Omental fat pad (tissue), 4 donors: ENCODE data around the gene TRPT1. TPM values are rescaled to one million over a fixed set of nuclear protein-coding genes. Genes with fewer than 3 reads are reported as not detected.

Source experiments
- ATAC-seq: fragments of 150-250 bp; one replicate; pipeline ENCODE4 v1.9.1; 2016; ENCODE audit warnings: mild to moderate bottlenecking, moderate library complexity; ENCODE audit not compliant: low FRiP score
- DNase-seq: peaks from one replicate; pipeline ENCODE4 v3.0.0-alpha.2; 2019; ENCODE audit warnings: low spot score
- total RNA-seq, 4 donors: library from RNA; depleted of rRNA; stranded (reverse); fragments of >200 nt; gene quantifications; one replicate each; pipeline ENCODE4 v1.1.0, GENCODE V29; 2016
- TF ChIP-seq, protein P1 (sequence below), 3 donors: fragments of 450-650 bp; IDR thresholded peaks; one replicate each; pipeline ENCODE4 v1.5.1; 2016 to 2017; ENCODE audit warnings: antibody characterized with exemption in 3 of 3, mild to moderate bottlenecking in 3 of 3, moderate library complexity in 2 of 3

TRPT1 gene
- total RNA-seq, 4 donors from 2014 or later, result 26.3 to 56.6 (median 37.3) TPM

DNA sequence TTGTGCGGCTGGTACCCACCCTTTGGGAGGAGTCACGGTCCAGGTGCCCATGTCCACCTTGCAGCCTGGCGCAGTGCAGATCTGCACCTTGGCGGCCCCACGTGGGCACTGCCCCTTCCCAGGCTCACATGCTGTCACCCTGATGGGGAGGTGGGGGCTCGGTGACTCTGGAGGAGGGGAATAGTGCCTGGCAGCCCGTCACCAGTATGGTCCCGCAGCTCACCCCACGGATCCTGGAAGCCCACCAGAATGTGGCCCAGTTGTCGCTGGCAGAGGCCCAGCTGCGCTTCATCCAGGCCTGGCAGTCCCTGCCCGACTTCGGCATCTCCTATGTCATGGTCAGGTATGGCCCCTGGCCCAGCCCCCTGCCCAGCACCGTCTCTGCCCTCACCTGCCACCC is 5.2 kb downstream of the TRPT1 start:
- no peak for DNase-seq
- TF ChIP-seq, protein P1, sequence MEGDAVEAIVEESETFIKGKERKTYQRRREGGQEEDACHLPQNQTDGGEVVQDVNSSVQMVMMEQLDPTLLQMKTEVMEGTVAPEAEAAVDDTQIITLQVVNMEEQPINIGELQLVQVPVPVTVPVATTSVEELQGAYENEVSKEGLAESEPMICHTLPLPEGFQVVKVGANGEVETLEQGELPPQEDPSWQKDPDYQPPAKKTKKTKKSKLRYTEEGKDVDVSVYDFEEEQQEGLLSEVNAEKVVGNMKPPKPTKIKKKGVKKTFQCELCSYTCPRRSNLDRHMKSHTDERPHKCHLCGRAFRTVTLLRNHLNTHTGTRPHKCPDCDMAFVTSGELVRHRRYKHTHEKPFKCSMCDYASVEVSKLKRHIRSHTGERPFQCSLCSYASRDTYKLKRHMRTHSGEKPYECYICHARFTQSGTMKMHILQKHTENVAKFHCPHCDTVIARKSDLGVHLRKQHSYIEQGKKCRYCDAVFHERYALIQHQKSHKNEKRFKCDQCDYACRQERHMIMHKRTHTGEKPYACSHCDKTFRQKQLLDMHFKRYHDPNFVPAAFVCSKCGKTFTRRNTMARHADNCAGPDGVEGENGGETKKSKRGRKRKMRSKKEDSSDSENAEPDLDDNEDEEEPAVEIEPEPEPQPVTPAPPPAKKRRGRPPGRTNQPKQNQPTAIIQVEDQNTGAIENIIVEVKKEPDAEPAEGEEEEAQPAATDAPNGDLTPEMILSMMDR (IDR thresholded peaks at IDR 0.05), result no peak
- no peak for ATAC-seq

- ATAC-seq (no peak), DNase-seq (no peak)
- TF ChIP-seq, protein P1 (IDR thresholded peaks at IDR 0.05), result no peak
Measured at GRCh38 chr11:64220271-64220670, 5.7 kb downstream of the TRPT1 start.

DNA sequence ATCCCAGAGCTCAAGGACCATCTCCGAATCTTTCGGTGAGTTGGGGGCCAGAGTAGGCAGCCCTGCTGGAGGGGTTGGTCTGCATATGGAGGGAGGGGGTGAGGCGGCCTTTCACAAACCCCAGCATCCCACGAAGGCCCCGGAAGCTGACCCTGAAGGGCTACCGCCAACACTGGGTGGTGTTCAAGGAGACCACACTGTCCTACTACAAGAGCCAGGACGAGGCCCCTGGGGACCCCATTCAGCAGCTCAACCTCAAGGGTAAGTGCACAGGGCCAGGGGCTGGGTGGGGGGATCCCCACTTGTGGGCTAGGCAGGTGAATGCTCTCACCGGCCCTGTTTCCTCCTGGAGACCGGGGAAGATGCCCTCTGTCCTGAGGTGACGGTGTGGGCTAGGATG is 6.2 kb downstream of the TRPT1 start:
- TF ChIP-seq, protein P1 (IDR thresholded peaks at IDR 0.05), result no peak
- no peak for DNase-seq
- no peak for ATAC-seq

GRCh38 chr11:64219354-64219684 is 6.7 kb downstream of the TRPT1 start:
- DNase-seq, result no peak
- ATAC-seq, result peak; percentile 30
- TF ChIP-seq, protein P1 (IDR thresholded peaks at IDR 0.05), result no peak

GRCh38 chr11:64218628-64219353 is 7.2 kb downstream of the TRPT1 start:
- ATAC-seq (peak; percentile 19), DNase-seq (no peak)

DNA sequence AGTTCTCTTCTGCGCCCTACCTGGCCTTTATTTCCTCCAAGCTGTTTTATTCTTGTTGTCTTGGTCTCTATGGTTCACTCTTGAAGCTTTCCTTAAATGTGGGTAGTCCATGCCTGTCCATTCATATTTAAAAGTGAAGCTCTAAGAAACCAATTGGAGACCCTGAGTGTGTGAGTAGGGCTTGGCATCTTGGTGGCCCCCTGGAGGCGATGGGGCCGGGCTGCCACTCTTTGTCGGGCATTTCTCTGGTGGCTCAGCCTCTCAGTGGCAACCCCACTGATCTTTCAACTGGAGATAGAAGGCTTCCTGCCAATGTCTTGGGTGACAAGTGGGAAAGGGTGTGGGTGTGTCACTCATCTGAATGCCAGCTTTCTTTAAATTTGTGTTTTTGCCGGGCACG is 9.1 kb downstream of the TRPT1 start:
- DNase-seq (no peak), ATAC-seq (no peak)
- TF ChIP-seq, protein P1 (IDR thresholded peaks at IDR 0.05), result no peak

More at GRCh38 chr11:64218628-64219353, 7.2 kb downstream of the TRPT1 start:
- TF ChIP-seq, protein P1 (IDR thresholded peaks at IDR 0.05), result no peak

- TF ChIP-seq, protein P1 (IDR thresholded peaks at IDR 0.05), result no peak
- DNase-seq (no peak), ATAC-seq (no peak)
Measured at GRCh38 chr11:64211181-64211872, 14.7 kb downstream of the TRPT1 start.
